ENCODE data around the gene CFAP210.

CFAP210 gene

DNA sequence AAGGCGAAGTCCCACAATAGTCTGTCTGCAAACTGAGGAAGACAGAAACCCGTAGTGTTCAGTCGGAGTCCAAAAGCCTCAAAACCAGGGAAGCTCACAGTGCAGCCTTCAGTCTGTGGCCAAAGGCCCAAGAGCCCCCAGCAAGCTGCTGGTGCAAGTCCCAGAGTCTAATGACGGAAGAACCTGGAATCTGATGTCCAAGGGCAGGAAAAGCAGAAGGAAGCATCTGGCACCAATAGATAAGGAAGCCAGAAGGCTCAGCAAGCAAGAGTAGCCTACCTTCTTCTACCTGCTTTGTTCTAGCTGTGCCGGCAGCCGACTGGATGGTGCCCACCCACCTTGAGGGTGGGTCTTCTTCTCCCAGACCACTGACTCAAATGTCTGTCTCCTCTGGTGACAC lies 21.8 kb downstream of the CFAP210 start:
- DNase-seq (ENCODE audit: low read depth), result no peak

DNA sequence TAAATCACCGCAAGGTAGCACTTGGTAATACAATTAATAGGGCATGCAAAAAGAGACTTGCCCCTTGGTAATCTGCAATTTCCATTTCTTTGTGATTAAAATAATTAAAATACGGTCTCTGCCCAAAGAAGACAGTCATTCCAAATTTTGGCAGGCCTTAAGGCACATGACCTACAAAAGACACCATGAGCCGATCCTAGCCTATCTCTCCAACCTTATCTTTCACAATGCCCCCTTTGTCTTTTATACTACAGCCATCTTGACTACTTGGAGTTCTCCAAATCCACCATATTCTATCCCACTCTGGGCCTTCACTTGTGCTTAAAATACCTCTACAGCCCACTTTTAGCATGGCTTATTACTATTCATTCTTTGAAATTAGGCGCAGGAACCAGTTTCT lies 23.3 kb downstream of the CFAP210 start:
- DNase-seq (ENCODE audit: low read depth), result no peak

DNA sequence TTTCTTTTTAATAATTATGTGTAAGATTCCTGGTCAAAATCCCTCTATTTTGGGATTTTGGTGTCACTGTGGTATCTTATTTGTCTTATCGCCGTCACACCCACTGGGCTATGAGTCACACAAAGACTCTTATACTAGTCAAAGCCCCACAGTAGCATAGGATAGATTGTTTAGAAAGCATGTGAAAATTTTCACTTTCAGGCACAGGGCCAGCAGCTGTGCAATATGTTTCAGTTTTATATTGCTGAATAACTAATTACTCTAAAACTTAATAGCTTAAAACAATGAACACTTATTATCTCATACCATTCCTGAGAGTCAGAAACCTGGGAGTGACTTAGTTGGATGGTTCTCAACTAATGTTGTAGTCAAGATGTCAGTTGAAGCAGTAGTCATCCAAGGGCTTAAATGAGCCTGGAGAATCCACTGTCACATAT lies 24.0 kb downstream of the CFAP210 start:
- no peak for DNase-seq (ENCODE audit: low read depth)

DNA sequence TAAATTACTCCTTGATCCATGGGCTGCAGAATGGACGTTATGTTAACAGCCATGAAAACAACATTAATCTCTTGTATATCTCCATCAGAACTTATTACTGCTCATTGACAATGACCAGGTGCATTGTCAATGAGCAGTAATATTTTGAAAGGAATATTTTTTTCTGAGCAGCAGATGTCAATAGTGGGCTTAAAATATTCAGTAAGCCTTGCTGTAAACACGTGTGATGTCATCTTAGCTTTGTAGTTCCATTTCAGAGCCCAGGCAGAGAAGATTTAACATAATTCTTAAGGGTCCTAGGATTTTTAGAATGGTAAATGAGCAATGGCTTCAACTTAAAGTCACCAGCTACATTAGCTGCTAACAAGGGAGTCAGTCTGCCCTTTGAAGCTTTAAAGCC lies 26.6 kb downstream of the CFAP210 start:
- DNase-seq (ENCODE audit: low read depth), result no peak

DNA sequence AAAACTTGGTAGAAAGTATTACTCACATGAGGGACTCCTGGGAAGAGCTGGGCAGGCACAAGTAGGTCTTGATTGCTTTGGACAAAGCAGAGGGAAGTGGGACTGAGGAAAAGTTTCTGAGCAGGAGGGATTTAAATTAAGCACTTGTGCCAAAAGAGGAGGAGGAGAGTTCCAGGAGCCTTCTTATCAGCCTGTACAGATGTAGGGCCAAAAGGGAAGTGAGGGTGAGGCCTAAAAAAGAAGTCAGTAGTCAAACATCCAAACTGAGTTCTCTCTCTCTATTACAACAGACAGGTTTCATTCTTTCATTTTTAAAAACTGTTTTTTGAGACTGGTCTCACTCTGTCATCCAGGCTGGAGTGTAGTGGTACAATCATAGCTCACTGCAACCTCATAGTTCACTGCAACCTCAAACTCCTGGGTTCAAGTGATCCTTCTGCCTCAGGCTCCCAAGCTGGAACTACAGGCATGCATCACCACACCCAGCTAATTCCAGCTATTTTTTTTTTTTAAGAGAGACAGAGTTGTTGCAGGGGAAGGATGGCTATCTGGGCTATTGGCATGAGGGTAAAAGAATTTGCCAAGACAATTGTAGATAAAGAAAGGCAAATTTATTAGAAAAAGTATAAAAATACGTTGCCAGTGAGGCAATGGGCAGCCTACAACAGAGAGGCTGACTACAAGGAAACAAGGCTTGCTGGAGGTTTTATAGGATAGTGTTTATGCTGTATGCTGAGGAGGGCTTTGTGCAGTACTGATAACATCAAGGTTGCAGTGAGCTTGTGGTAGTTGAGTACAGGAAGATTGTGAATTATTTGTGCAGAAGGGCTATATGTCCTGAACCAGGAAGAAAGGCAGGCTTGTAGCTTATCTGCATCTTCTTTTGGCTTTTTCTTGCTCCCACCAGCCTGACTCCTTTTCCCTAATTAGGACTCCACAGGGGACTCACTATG lies 29.0 kb downstream of the CFAP210 start:
- no peak for DNase-seq (ENCODE audit: low read depth)

DNA sequence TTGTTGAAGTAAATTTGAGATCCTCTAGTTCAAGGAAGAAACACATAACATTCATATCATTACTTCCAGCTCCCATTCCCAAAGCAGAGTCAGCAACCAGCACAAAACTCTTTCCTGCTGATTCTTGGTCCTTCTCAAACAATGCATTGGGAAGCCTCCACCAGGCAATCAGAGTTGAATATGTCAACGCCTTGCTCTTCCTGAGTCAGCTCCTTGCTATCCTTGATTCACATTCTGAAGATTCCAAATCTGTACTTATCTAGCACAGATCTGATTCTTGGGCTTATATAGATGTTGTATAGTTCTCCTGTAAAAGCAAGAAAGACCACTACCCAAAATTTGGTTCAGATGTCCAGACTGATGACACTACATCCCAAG lies 29.6 kb downstream of the CFAP210 start:
- no peak for DNase-seq (ENCODE audit: low read depth)

DNA sequence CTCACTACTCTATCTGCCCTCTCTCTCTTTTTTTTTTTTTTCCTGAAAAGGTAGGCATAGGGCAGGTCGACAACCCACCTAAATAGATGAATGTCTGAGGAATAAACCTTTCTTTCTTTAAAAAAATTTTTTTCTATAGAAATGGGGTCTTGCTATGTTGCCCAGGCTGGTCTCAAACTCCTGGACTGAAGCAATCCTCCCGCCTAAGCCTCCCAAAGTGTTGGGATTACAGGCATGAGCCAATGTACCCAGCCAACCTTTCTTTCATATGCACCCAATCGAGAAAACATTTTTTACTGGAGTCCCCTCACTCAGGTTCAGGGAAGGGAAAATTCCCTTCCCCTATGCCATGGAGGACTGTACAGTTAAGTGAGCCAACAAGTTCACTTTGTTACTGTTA lies 31.0 kb downstream of the CFAP210 start:
- DNase-seq (ENCODE audit: low read depth), result no peak

DNA sequence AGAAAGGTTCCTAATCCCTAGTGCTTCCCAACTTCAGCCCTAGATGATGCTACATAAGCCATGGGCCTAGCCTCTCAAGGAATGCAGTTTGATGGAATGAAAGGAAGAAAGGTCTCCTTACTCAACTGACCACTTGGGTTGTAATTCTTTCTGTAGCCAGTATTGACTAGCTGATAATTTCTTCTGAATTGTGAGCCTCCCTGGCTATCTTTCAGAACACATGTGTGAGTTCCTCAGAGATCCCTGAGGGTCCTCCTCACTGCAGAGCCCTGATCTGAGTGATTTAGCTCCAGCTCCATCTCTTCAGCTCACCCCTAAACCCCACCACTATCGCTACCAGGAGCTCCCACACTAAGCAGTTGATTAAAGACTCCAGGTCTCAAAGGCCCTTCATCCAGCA lies 31.5 kb downstream of the CFAP210 start:
- no peak for DNase-seq (ENCODE audit: low read depth)

DNA sequence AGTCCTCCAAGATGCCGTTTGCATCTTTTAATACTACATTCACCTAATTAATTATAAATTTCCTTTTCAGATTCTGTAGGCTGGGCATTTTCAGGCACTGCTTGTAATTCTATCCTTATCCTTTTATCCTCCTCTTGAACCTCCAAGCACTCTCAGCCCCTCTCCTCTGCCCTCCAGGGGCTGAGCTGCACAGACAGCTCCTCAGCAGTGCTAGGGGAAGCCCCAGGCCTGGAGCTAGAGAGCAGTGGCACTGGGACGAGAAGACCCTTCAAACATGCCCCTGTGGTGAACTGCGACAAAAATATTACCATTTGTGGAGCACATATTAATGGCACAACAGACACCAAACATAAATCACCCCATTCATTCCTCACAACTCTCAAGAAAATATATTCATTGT lies 32.9 kb downstream of the CFAP210 start:
- DNase-seq (ENCODE audit: low read depth), result no peak

DNA sequence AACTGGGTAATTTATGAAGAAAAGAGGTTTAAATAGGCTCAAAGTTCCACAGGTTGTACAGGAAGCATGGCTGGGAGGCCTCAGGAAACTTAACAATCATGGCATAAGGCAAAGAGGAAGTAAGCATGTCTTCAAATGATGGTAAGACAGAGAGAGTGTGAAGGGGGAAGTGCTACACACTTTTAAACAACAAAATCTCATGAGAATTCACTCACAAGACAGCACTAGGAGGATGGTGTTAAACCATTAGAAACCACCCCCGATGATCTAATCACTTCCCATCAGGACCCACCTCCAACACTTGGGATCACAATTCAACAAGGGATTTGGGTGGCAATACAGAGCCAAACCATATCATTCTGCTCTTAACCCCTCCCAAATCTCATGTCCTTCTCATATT lies 34.9 kb downstream of the CFAP210 start:
- DNase-seq (ENCODE audit: low read depth), result no peak

DNA sequence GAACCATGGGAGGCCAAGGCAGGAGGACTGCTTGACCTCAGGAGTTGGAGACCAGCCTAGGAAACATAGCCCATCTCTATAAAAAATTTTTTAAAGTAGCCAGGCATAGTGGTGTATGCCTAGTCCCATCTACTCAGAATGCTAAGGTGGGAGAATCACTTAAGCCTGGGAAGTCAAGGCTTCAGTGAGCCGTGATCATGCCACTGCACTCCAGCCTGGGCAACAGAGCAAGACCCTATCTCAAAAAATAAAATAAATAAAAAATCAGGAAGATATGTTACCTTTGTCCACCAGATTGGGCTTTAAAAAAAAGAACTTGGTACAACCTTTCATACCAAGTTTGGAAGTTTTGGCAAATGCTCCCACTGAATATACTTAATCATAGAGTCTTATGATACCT lies 35.3 kb downstream of the CFAP210 start:
- DNase-seq (ENCODE audit: low read depth), result no peak

DNA sequence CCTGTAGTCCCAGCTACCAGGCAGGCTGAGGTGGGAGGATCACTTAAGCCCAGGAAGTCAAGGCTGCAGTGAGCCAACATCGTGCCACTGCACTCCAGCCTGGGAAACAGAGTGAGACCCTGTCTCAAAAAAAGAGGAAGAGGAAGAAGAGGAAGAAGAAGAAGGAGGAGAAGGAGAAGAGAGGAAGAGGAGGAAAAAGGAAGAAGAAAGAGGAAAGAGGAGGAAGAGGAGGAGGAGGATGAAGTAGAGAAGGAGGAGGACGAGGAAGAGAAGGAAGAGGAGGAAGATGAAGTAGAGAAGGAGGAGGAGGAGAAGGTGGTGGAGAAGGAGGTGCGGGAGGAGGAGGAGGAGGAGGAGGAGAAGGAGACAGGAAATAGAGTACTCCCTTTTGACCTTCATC lies 38.0 kb downstream of the CFAP210 start:
- no peak for DNase-seq (ENCODE audit: low read depth)

DNA sequence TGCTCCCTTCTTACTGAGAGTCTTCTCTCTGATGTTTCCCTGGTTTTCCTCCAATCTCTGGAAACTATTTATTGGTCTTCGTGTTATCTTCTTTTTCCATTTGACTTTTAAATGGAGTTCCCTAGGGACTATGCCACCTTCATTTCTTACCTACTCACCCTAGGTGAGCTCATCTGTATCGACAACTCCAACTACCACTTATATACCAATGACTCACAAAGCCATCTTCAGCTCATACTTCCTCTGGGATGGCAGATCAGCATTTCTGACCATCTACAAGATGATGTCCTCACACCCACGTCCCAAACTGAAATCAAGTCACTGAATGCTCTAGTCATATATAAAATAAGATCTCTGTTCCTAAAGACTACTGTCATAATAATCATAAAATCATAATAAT lies 40.6 kb downstream of the CFAP210 start:
- DNase-seq (ENCODE audit: low read depth), result no peak

DNA sequence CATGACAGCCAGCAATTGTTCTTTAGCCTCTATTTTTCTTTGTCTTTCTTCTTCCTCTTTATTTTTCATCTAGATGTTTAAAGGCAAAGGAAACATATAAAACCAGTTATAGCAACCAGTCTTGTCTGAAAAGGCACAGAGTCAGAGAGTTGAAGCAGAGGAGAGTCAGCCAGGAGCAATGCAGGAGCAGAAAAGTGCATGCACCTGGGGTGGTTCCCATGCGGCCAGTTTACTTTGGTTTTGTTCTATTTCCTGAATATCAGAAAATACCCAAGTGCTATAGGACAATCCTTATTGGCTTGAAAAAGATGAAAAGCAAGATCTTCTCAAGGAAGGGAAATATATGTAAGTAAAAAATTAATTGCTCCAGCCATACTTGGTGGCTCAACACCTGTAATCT lies 44.9 kb downstream of the CFAP210 start:
- DNase-seq (ENCODE audit: low read depth), result no peak

DNA sequence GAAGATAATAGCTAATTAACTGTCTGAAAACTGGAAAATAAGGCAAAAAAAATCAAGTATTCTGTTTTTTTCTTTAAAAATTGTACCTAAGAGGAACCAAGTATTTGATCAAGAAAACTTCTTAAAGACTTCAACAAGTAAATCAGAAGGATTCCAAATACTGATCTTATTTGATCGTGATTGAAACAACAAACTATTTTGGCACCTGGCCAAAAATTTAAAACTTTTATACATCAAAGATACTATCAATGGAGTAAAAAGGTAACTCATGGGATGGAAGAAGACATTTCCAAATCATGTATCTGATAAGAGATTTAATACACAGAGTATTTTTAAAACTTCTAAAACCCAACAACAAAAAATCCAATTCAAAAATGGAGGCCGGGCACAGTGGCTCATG lies 46.7 kb downstream of the CFAP210 start:
- no peak for DNase-seq (ENCODE audit: low read depth)

DNA sequence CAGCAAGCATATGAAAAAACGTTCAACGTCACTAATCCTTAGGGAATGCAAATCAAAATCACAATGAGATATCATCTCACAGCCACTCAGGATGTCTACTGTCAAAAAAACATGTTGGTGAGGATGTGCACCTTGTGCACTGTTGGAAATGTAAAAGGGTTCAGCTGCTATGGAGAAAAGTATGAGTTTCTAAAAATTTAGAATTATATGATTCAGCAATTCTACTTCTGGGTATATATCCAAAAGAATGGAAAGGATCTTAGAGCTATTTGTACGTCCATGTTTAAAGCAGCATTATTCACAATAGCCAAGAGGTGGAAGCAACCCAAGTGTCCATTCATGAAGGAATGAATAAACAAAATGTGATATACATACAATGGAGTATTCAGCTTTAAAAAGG lies 50.0 kb downstream of the CFAP210 start:
- no peak for DNase-seq (ENCODE audit: low read depth)

DNA sequence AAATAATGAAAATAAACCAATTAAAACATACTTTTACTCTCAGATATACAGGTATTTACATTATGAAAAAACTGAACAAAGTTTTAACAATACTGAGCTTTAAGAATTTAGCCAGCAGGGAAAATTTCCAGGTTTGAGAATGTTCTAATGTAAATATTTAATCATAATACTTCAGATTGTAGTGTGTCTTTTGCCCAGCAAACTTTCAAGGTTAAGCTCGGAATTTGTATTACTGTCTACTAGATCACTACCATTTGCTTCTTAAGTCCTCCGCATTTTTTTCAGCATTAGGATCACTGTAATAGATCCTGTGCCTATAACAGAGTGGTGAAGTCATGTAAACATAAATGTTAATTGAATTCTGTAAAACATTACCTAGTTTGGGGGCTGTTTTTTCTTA lies 52.7 kb downstream of the CFAP210 start:
- DNase-seq (ENCODE audit: low read depth), result no peak

DNA sequence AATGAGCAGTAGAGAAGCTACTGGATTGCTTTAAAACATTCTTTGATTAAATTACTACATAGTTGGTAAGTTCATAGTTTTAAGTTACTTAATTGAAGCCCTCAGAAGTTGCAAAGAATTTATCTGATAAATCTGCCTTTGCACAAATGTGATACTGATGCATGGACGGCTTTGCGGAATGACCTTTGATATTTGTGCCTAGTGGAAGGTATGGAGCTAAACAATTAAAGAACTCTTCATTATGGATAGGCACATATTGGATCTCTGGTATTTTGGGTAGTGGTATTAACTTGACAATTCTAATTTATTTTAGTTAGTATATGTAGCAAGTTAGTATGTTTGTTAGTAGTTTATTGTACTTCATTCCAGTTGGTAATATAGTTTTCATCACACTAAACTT lies 54.1 kb downstream of the CFAP210 start:
- no peak for DNase-seq (ENCODE audit: low read depth)

DNA sequence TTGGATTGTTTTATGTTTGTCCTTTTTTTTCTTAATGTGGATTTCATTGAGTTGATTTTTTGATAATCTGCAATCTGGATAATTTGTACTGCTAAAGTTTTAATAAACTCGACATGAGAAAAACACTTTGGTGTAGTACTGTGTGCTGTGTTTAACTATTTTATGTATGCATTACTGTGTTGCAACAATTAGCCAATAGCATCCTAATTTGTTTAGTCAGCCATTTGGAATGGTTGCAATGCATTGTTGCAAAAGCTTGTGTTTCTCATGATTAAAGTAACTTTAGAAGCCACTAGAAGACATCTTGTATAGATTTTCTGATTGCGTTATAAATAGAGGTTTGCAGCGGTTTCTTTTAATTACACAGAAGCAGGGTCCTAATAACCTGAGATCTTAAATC lies 56.6 kb downstream of the CFAP210 start:
- no peak for DNase-seq (ENCODE audit: low read depth)

DNA sequence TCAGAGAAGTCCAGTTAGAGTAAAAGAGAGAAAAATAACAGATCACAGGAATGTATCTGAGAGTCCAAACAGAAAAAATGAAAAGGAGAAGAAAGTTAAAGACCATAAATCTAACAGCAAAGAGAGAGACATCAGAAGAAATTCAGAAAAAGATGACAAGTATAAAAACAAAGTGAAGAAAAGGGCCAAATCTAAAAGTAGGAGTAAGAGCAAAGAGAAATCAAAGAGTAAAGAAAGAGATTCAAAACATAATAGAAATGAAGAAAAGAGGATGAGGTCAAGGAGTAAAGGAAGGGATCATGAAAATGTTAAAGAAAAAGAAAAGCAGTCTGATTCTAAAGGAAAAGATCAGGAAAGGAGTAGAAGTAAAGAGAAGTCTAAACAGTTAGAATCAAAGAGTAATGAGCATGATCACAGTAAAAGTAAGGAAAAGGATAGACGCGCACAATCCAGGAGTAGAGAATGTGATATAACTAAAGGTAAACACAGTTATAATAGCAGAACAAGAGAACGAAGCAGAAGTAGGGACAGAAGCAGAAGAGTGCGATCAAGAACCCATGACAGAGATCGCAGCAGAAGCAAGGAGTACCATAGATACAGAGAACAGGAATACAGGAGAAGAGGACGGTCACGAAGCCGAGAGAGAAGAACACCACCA lies 57.6 kb downstream of the CFAP210 start:
- no peak for DNase-seq (ENCODE audit: low read depth)

DNA sequence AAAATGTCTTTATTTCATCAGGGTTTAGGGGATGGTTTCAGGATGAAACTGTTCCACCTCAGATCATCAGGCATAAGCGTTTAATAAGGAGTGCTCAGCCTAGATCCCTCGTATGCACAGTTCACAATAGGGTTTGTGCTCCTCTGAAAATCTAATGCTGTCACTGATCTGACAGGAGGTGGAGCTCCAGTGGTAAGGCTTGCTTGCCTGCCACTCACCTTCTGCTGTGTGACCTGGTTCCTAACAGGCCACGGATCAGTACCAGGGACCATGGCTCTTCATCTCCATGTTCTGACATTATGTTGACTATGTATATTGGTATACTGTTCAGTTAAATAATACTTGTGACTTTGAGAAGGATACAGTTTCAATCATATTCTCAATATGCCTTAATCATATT lies 68.4 kb downstream of the CFAP210 start:
- DNase-seq (ENCODE audit: low read depth), result no peak

DNA sequence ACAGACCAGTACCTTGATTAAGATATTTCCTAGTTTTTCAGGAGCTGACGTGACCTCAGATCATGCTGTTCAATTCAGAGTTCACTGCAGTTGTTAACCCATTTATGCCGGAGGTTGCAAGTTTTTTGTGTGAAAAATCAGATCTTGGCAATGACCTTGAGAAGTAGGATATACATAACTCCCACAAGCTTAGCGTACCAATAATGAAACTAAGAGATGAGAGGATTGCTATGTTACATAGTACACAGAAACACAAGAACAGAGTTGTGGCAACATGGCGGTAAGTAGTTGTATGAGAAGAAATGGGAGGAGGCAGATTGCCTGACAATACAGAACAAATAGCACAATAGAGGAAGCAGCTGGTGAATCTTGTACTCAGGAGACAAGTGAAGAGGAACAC lies 71.0 kb downstream of the CFAP210 start:
- DNase-seq (ENCODE audit: low read depth), result no peak

DNA sequence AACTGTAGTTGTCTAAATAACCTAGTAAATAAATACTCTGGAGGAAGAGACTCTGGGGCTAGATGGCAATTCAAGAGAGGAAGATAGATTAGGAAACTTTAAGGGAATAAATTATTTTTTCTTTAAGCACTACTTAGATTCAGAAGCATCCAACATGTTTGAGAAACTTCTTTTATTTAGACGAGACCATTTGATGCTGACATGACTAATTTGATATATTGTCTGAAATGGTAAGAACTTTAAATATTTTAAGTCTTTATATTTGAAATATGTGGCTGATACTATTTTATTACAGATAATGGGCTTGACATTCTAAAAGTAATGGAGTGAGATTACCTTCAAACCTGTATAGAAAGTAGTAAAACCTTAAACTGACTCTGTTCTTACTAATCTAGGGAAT lies 73.7 kb downstream of the CFAP210 start:
- DNase-seq (ENCODE audit: low read depth), result no peak

DNA sequence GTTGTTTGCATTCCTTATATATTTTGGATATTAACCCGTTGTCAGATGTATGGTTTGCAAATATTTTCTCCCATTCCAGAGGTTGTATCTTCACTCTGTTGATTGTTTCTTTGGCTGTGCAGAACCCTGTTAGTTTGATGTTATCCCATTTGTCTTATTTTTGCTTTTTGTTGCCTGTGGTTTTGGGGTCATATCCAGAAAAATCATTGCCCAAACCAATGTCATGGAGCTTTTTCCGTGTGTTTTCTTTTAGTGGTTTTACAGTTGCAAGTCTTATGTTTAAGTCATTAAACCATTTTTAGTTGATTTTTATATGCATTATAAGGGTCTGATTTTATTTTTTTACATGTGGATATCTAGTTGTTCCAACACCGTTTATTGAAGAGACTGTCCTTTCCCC lies 74.3 kb downstream of the CFAP210 start:
- peak; percentile 35 for DNase-seq (ENCODE audit: low read depth)
